ENCODE data around the gene DZIP1L.

The DZIP1L gene

DNA sequence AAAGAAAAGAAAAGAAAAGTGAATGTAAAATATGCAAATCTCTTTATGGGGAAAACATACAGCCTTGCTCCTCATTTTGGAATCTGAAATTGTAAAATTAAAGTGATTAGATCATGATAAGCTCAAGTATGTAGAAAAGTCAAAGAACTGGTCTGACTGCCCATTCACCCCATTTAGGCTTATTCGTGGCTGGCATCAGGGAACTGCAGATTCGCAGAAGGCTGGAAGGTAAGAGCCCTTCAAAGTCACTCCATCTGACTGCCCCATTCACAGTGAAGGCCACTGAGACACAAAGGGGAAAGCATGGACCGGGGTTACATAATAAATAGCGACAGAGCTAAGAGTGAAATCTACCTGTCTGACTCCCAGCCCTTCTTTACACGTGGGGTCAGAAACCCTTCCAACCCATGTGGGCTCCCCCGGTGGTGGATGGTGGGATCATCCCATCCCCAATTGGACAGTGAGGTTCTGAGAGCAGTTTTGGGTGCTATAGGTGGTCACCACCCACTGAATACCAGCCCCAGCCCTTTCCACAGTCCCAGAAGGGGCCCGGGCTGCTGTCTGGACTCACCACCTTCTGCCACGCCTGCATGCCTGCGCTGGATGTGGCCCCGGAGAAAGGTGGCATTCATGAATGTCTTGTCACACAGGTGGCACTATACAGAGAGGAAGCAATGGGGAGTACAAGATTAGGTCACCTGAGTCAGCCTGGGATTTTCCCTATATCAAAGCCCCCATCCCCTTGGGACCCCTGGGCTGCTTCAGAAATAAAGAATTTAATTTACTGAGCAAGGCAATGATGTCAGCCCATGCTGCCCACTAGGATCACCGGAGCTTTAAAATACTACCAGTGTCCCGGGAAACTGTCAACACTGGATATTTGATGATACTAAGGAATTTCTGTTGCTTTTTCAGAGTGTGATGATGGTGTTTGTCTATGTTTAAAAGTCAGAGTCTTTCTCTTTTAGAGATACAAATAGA lies 17.9 kb downstream of the DZIP1L start:
- ATAC-seq, result peak; percentile 82

DNA sequence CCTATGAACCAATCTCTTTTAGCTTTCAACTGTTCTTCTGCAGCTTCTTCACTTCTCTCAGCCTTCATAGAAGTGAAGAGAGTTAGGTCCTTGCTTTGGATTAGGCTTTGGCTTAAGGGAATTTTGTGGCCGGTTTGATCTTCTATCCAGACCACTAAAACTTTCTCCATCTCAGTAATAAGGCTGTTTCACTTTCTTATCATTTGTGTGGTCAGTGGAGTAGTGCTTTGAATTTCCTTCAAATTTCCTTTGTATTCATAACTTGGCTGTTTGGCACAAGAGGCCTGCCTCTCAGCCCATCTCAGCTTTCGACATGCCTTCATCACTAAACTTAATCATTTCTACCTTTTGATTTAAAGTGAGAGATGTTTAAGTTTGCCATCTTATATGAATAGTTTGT lies 21.7 kb downstream of the DZIP1L start:
- ATAC-seq, result no peak
- TF ChIP-seq RARB (CRISPR knock-in tag; IDR thresholded peaks at IDR 0.05) (no peak), SNAI2 (CRISPR knock-in tag; IDR thresholded peaks at IDR 0.05) (no peak)

More for the DNA sequence above, 17.9 kb downstream of the DZIP1L start:
- no peak for TF ChIP-seq RARB (CRISPR knock-in tag; IDR thresholded peaks at IDR 0.05)
- TF ChIP-seq, protein P1, sequence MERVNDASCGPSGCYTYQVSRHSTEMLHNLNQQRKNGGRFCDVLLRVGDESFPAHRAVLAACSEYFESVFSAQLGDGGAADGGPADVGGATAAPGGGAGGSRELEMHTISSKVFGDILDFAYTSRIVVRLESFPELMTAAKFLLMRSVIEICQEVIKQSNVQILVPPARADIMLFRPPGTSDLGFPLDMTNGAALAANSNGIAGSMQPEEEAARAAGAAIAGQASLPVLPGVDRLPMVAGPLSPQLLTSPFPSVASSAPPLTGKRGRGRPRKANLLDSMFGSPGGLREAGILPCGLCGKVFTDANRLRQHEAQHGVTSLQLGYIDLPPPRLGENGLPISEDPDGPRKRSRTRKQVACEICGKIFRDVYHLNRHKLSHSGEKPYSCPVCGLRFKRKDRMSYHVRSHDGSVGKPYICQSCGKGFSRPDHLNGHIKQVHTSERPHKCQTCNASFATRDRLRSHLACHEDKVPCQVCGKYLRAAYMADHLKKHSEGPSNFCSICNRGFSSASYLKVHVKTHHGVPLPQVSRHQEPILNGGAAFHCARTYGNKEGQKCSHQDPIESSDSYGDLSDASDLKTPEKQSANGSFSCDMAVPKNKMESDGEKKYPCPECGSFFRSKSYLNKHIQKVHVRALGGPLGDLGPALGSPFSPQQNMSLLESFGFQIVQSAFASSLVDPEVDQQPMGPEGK (CRISPR knock-in tag; IDR thresholded peaks at IDR 0.05; ENCODE audit: borderline replicate concordance), result no peak
- no peak for TF ChIP-seq TCF4 (CRISPR knock-in tag; IDR thresholded peaks at IDR 0.05; ENCODE audit: borderline replicate concordance)
- no peak for TF ChIP-seq BACH2 (CRISPR knock-in tag; IDR thresholded peaks at IDR 0.05; ENCODE audit: borderline replicate concordance)
- TF ChIP-seq PPARA (CRISPR knock-in tag; IDR thresholded peaks at IDR 0.05; ENCODE audit: borderline replicate concordance), result no peak
- TF ChIP-seq, protein P2, sequence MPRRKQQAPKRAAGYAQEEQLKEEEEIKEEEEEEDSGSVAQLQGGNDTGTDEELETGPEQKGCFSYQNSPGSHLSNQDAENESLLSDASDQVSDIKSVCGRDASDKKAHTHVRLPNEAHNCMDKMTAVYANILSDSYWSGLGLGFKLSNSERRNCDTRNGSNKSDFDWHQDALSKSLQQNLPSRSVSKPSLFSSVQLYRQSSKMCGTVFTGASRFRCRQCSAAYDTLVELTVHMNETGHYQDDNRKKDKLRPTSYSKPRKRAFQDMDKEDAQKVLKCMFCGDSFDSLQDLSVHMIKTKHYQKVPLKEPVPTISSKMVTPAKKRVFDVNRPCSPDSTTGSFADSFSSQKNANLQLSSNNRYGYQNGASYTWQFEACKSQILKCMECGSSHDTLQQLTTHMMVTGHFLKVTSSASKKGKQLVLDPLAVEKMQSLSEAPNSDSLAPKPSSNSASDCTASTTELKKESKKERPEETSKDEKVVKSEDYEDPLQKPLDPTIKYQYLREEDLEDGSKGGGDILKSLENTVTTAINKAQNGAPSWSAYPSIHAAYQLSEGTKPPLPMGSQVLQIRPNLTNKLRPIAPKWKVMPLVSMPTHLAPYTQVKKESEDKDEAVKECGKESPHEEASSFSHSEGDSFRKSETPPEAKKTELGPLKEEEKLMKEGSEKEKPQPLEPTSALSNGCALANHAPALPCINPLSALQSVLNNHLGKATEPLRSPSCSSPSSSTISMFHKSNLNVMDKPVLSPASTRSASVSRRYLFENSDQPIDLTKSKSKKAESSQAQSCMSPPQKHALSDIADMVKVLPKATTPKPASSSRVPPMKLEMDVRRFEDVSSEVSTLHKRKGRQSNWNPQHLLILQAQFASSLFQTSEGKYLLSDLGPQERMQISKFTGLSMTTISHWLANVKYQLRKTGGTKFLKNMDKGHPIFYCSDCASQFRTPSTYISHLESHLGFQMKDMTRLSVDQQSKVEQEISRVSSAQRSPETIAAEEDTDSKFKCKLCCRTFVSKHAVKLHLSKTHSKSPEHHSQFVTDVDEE (CRISPR knock-in tag; IDR thresholded peaks at IDR 0.05), result no peak
- TF ChIP-seq OSR1 (CRISPR knock-in tag; IDR thresholded peaks at IDR 0.05), result no peak
- no peak for TF ChIP-seq GLIS3 (CRISPR knock-in tag; IDR thresholded peaks at IDR 0.05)
- TF ChIP-seq ARNTL (CRISPR knock-in tag; IDR thresholded peaks at IDR 0.05; ENCODE audit: borderline replicate concordance, low read depth), result no peak
- TF ChIP-seq ESRRG (CRISPR knock-in tag; IDR thresholded peaks at IDR 0.05), result no peak
- no peak for TF ChIP-seq TOX (CRISPR knock-in tag; IDR thresholded peaks at IDR 0.05; ENCODE audit: borderline replicate concordance)
- TF ChIP-seq ZFP30 (CRISPR knock-in tag; IDR thresholded peaks at IDR 0.05), result no peak
- no peak for TF ChIP-seq ZC3H10 (CRISPR knock-in tag; IDR thresholded peaks at IDR 0.05)
- no peak for TF ChIP-seq CSDC2 (CRISPR knock-in tag; IDR thresholded peaks at IDR 0.05)
- no peak for TF ChIP-seq ISL1 (CRISPR knock-in tag; IDR thresholded peaks at IDR 0.05)
- TF ChIP-seq, protein P3, sequence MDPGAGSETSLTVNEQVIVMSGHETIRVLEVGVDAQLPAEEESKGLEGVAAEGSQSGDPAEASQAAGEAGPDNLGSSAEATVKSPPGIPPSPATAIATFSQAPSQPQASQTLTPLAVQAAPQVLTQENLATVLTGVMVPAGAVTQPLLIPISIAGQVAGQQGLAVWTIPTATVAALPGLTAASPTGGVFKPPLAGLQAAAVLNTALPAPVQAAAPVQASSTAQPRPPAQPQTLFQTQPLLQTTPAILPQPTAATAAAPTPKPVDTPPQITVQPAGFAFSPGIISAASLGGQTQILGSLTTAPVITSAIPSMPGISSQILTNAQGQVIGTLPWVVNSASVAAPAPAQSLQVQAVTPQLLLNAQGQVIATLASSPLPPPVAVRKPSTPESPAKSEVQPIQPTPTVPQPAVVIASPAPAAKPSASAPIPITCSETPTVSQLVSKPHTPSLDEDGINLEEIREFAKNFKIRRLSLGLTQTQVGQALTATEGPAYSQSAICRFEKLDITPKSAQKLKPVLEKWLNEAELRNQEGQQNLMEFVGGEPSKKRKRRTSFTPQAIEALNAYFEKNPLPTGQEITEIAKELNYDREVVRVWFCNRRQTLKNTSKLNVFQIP (CRISPR knock-in tag; IDR thresholded peaks at IDR 0.05; ENCODE audit: borderline replicate concordance, low read depth), result no peak
- TF ChIP-seq ZNF8 (CRISPR knock-in tag; IDR thresholded peaks at IDR 0.05), result no peak
- TF ChIP-seq ZNF565 (CRISPR knock-in tag; conservative IDR thresholded peaks at IDR 0.05; ENCODE audit: low read depth), result no peak
- TF ChIP-seq, protein P4, sequence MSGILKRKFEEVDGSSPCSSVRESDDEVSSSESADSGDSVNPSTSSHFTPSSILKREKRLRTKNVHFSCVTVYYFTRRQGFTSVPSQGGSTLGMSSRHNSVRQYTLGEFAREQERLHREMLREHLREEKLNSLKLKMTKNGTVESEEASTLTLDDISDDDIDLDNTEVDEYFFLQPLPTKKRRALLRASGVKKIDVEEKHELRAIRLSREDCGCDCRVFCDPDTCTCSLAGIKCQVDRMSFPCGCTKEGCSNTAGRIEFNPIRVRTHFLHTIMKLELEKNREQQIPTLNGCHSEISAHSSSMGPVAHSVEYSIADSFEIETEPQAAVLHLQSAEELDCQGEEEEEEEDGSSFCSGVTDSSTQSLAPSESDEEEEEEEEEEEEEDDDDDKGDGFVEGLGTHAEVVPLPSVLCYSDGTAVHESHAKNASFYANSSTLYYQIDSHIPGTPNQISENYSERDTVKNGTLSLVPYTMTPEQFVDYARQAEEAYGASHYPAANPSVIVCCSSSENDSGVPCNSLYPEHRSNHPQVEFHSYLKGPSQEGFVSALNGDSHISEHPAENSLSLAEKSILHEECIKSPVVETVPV (CRISPR knock-in tag; IDR thresholded peaks at IDR 0.05), result no peak

DNA sequence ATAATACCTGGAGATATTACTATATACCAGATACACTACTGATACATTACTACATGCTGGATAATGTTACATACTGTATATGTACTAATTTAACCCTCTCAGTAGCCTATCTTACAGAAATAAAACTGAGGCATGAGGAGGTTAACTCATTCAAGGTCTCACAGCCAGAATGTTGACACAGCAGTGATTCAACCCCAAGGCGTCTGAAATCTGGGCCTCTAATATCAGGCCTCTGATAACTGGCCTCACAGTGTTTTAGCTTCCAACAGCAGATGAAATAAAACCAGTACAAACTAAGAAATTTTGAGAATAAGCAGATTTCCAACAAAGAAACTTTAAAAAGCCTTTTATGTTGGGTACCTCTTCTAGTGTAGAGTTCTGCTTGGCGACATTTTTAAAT lies 23.4 kb downstream of the DZIP1L start:
- ATAC-seq, result no peak
- TF ChIP-seq ZNF8 (CRISPR knock-in tag; IDR thresholded peaks at IDR 0.05) (no peak), SNAI2 (CRISPR knock-in tag; IDR thresholded peaks at IDR 0.05) (no peak), ZFP30 (CRISPR knock-in tag; IDR thresholded peaks at IDR 0.05) (no peak), CSDC2 (CRISPR knock-in tag; IDR thresholded peaks at IDR 0.05) (no peak)
- TF ChIP-seq, protein P4 (CRISPR knock-in tag; IDR thresholded peaks at IDR 0.05), result no peak
